IPS-11a (cell line): ENCODE measurements around the gene KLC4.
"Not testable (repeated sequence)": the region's sequence is repeated elsewhere in the genome, so short reads cannot be mapped to it uniquely, and the experiment has no call there.

Experiments used
- H3K4me3 ChIP-seq: one replicate; pipeline ENCODE4 v1.5.1; 2013; ENCODE audit warnings: low read depth, low read length, control low read depth

Gene KLC4

GRCh38 chr6:43060755-43061633 lies 1.6 kb downstream of the KLC4 start:
- H3K4me3 ChIP-seq: no peak overlapping the region

GRCh38 chr6:43061861-43062260 lies 2.4 kb downstream of the KLC4 start:
- no peak overlapping the region for H3K4me3 ChIP-seq

- no peak overlapping the region for H3K4me3 ChIP-seq
These were observed 3.4 kb downstream of the KLC4 start for GRCh38 chr6:43062818-43063217.

- no peak overlapping the region for H3K4me3 ChIP-seq
These were observed 10.7 kb downstream of the KLC4 start for GRCh38 chr6:43070028-43070632.

- no peak overlapping the region for H3K4me3 ChIP-seq
These were observed 15.6 kb downstream of the KLC4 start for GRCh38 chr6:43074847-43075669.

GRCh38 chr6:43075670-43076463 lies 16.4 kb downstream of the KLC4 start, which contains the start of gene PTK7:
PTK7 (plus strand) TSS chr6:43076314; CDS start chr6:43076489, 175 bp downstream.
- H3K4me3 ChIP-seq: peak within 1 kb of the TSS; percentile 78

GRCh38 chr6:43076464-43077332 lies 17.3 kb downstream of the KLC4 start:
- peak overlapping the region; percentile 78 for H3K4me3 ChIP-seq

GRCh38 chr6:43077333-43077809 lies 17.9 kb downstream of the KLC4 start:
- peak overlapping the region; percentile 78 for H3K4me3 ChIP-seq

- H3K4me3 ChIP-seq: no peak overlapping the region
These were observed 18.6 kb downstream of the KLC4 start for GRCh38 chr6:43077981-43078511.

- H3K4me3 ChIP-seq: no peak overlapping the region
These were observed 19.3 kb downstream of the KLC4 start for GRCh38 chr6:43078691-43079090.

- H3K4me3 ChIP-seq: no peak overlapping the region
These were observed 21.6 kb downstream of the KLC4 start for GRCh38 chr6:43081043-43081442.

GRCh38 chr6:43081922-43082321 lies 22.5 kb downstream of the KLC4 start:
- not testable (repeated sequence) for H3K4me3 ChIP-seq

- no peak overlapping the region for H3K4me3 ChIP-seq
These were observed 23.6 kb downstream of the KLC4 start for GRCh38 chr6:43082806-43083655.

GRCh38 chr6:43086022-43086658 lies 26.7 kb downstream of the KLC4 start:
- no peak overlapping the region for H3K4me3 ChIP-seq

- H3K4me3 ChIP-seq: no peak overlapping the region
These were observed 29.2 kb downstream of the KLC4 start for GRCh38 chr6:43088654-43089056.

- no peak overlapping the region for H3K4me3 ChIP-seq
These were observed 30.0 kb downstream of the KLC4 start for GRCh38 chr6:43089467-43089866.

- H3K4me3 ChIP-seq: no peak overlapping the region
These were observed 30.6 kb downstream of the KLC4 start for GRCh38 chr6:43089874-43090558.
